Glomerular endothelial cell (primary cell): Measurements from ENCODE around the gene NOSTRIN. TPM values are rescaled to one million over a fixed set of nuclear protein-coding genes. Genes with fewer than 3 reads are reported as not detected.
"Not testable (repeated sequence)": the region's sequence is repeated elsewhere in the genome, so short reads cannot be mapped to it uniquely, and the experiment has no call there.

Experiments used
- DNase-seq: peaks from one replicate; pipeline ENCODE4 v3.0.0-alpha.2; 2011; ENCODE audit warnings: low read depth, low spot score; ENCODE audit errors: extremely low read depth
- total RNA-seq: library from RNA; depleted of rRNA; stranded (reverse); fragments of >200 nt; gene quantifications from 2 replicates; pipeline ENCODE4 v1.2.3, GENCODE V29; 2015

Gene NOSTRIN
- total RNA-seq, 1 donor from 2014 or later = 20.1 TPM

GRCh38 chr2:168816369-168816768 lies 13.9 kb downstream of the NOSTRIN start:
- DNase-seq = no peak

GRCh38 chr2:168819050-168819715 lies 16.7 kb downstream of the NOSTRIN start:
- no peak for DNase-seq

- no peak for DNase-seq
Observed at GRCh38 chr2:168819829-168820489, 17.5 kb downstream of the NOSTRIN start.

- DNase-seq = no peak
Observed at GRCh38 chr2:168821577-168821976, 19.1 kb downstream of the NOSTRIN start.

- no peak for DNase-seq
Observed at GRCh38 chr2:168821992-168822391, 19.6 kb downstream of the NOSTRIN start.

GRCh38 chr2:168825126-168825525 lies 22.7 kb downstream of the NOSTRIN start:
- DNase-seq = no peak

GRCh38 chr2:168830958-168831357 lies 28.5 kb downstream of the NOSTRIN start:
- no peak for DNase-seq

- no peak for DNase-seq
Observed at GRCh38 chr2:168831662-168832061, 29.2 kb downstream of the NOSTRIN start.

- DNase-seq = no peak
Observed at GRCh38 chr2:168835969-168836368, 33.5 kb downstream of the NOSTRIN start.

GRCh38 chr2:168841445-168841844 lies 39.0 kb downstream of the NOSTRIN start:
- no peak for DNase-seq

GRCh38 chr2:168843253-168843652 lies 40.8 kb downstream of the NOSTRIN start:
- DNase-seq = no peak

GRCh38 chr2:168848225-168848624 lies 45.8 kb downstream of the NOSTRIN start:
- DNase-seq = no peak

- DNase-seq = no peak
Observed at GRCh38 chr2:168849610-168850009, 47.2 kb downstream of the NOSTRIN start.

GRCh38 chr2:168850846-168851245 lies 48.4 kb downstream of the NOSTRIN start:
- DNase-seq = no peak

- DNase-seq = peak; percentile 60
Observed at GRCh38 chr2:168851674-168852320, 49.4 kb downstream of the NOSTRIN start.

GRCh38 chr2:168852481-168852880 lies 50.0 kb downstream of the NOSTRIN start:
- no peak for DNase-seq

- DNase-seq = no peak
Observed at GRCh38 chr2:168853471-168853870, 51.0 kb downstream of the NOSTRIN start.

GRCh38 chr2:168854651-168855050 lies 52.2 kb downstream of the NOSTRIN start:
- no peak for DNase-seq

GRCh38 chr2:168855601-168856000 lies 53.2 kb downstream of the NOSTRIN start:
- no peak for DNase-seq

GRCh38 chr2:168858146-168858545 lies 55.7 kb downstream of the NOSTRIN start:
- DNase-seq = no peak

- not testable (repeated sequence) for DNase-seq
Observed at GRCh38 chr2:168867164-168867563, 64.7 kb downstream of the NOSTRIN start.

GRCh38 chr2:168870369-168870768 lies 67.9 kb downstream of the NOSTRIN start:
- not testable (repeated sequence) for DNase-seq
